Pancreas (tissue), 10 donors: ENCODE measurements around the gene MAD1L1. TPM values are rescaled to one million over a fixed set of nuclear protein-coding genes. Genes with fewer than 3 reads are reported as not detected.

Experiments used
- ATAC-seq, 4 donors: fragments of 200-7000 bp; cut with Tn5 transposase; one replicate each; pipeline versions ENCODE4 v1.8.0 to v1.9.1; 2020; ENCODE audit warnings: mild to moderate bottlenecking in 4 of 4, moderate library complexity in 4 of 4
- DNase-seq, 6 donors: peaks; one replicate each; pipeline ENCODE4 v3.0.0-alpha.2; 2020
- FAIRE-seq: peaks from 2 replicates; lab custom pipeline; 2012; peaks lifted over from hg19 to GRCh38; lab: Jason Lieb, UNC
- H3K27ac ChIP-seq, 4 donors: fragments of 200-600 bp; sonication (generic); 1 replicate in 3 of 4; 2 replicates in 1 of 4; pipeline versions ENCODE4 v1.5.0 to v1.8.0; 2020
- H3K27me3 ChIP-seq, 4 donors: fragments of 200-600 bp; one replicate each; pipeline ENCODE4 v1.8.0; 2021
- H3K36me3 ChIP-seq, 3 donors: fragments of 200-600 bp; sonication (generic) in 1 of 3; one replicate each; pipeline versions ENCODE4 v1.5.0 to v1.8.0; 2020 to 2021
- H3K4me1 ChIP-seq, 3 donors: fragments of 200-600 bp; one replicate each; pipeline ENCODE4 v1.8.0; 2021
- H3K4me3 ChIP-seq, 4 donors: fragments of 200-600 bp; sonication (generic) in 2 of 4; one replicate each; pipeline versions ENCODE4 v1.5.0 to v1.8.0; 2020 to 2021
- H3K9me3 ChIP-seq, 4 donors: fragments of 200-600 bp; one replicate each; pipeline ENCODE4 v1.8.0; 2021
- CTCF ChIP-seq, 4 donors: fragments of 200-600 bp; sonication (generic) in 3 of 4; IDR thresholded peaks; one replicate each; pipeline versions ENCODE4 v1.5.0 to v1.8.0; 2021; ENCODE audit warnings: antibody characterized with exemption in 4 of 4
- WGBS, 2 donors: extraction: QIAGEN DNeasy Blood & Tissue Kit; methylation state at CpG; one replicate each; pipeline ENCODE4 v1.1.7; 2013; 5-methylcytosine and 5-hydroxymethylcytosine counted together
- intact Hi-C, 3 donors: fragments of 100-400 bp; cut with DNase I; formaldehyde crosslinking; loops; one replicate each; pipeline versions ENCODE4 v1.11.1 to v1.14.2; 2022
- polyA plus RNA-seq, 2 donors: library from polyadenylated mRNA; stranded (reverse); fragments of 200-250 nt; gene quantifications; one replicate each; pipeline ENCODE4 v1.2.3, GENCODE V29; 2013
- total RNA-seq, 6 donors: library from RNA; stranded (reverse); fragmentation: NEBNext Ultra II Directional in 4 of 6; extraction: Animal tissue kit (Norgen Biotek cat#: 25700) in 4 of 6; gene quantifications; one replicate each; pipeline versions ENCODE4 v1.2.1 to v1.2.4, GENCODE V29; 2021 to 2023
- donor health status: healthy with polysubstance abuse.
- donor health status: DM: no; HTN: no; CAD: no; lungs with moderate emphysema.
- donor health status: DM: no; HTN: no; CAD: no.
- donor health status: control.
- donor health status: control.
- donor health status: Bipolar disorder and iron deficiency.
- donor health status: DM: yes; HTN: yes; CAD: no.
- donor health status: DM: no; HTN: no; CAD: no.
- donor health status: DM: no; HTN: no; CAD: no.
- donor health status: DM: yes; HTN: yes; CAD: no.

The MAD1L1 gene
- total and polyA plus RNA-seq, 8 donors, result 9.8 to 28.2 (median 11.9) TPM

GRCh38 chr7:2154121-2154520 lies 78.6 kb downstream of the MAD1L1 start:
- no peak overlapping the region for H3K27ac ChIP-seq
- ATAC-seq (no peak), DNase-seq (no peak), FAIRE-seq (no peak)
- no peaks in the 10 kb centered on the region for H3K9me3 ChIP-seq
- WGBS, 2 donors, result 85 to 90% methylated on average over 6 of the region's 6 CpGs
- H3K4me3 ChIP-seq, result no peak overlapping the region
- no peaks in the 10 kb centered on the region for H3K27me3 ChIP-seq
- H3K4me1 ChIP-seq, result no peaks in the 10 kb centered on the region
- no peak for TF ChIP-seq CTCF (IDR thresholded peaks at IDR 0.05)
- intact Hi-C loops, result no loop called here
- H3K36me3 ChIP-seq, result no peaks in the 10 kb centered on the region

- ATAC-seq, result no peak
- DNase-seq, result no peak
- Histone ChIP-seq H3K27ac (no peak overlapping the region), H3K36me3 (no peaks in the 10 kb centered on the region), H3K4me3 (no peak overlapping the region), H3K27me3 (no peaks in the 10 kb centered on the region), H3K4me1 (no peaks in the 10 kb centered on the region), H3K9me3 (no peaks in the 10 kb centered on the region)
- FAIRE-seq, result no peak
- intact Hi-C loops, result no loop called here
- no peak for TF ChIP-seq CTCF (IDR thresholded peaks at IDR 0.05)
- WGBS, 2 donors, result 82 to 97% methylated on average over 9 of the region's 9 CpGs
Observed at GRCh38 chr7:2152646-2153045, 80.1 kb downstream of the MAD1L1 start.

- Histone ChIP-seq H3K4me3 (no peak overlapping the region), H3K36me3 (no peaks in the 10 kb centered on the region), H3K4me1 (no peaks in the 10 kb centered on the region), H3K27ac (no peak overlapping the region), H3K9me3 (no peaks in the 10 kb centered on the region), H3K27me3 (no peaks in the 10 kb centered on the region)
- intact Hi-C loops, result no loop called here
- FAIRE-seq (no peak), DNase-seq (peak in 2 of 6 donors; percentile 7 to 33), ATAC-seq (no peak)
- TF ChIP-seq CTCF (IDR thresholded peaks at IDR 0.05), result no peak
- 92 to 93% methylated on average over 23 to 24 of the region's 24 CpGs for WGBS, 2 donors
Observed at GRCh38 chr7:2151801-2152612, 80.7 kb downstream of the MAD1L1 start.

GRCh38 chr7:2151237-2151636 lies 81.5 kb downstream of the MAD1L1 start:
- Histone ChIP-seq H3K9me3 (no peaks in the 10 kb centered on the region), H3K27me3 (no peaks in the 10 kb centered on the region), H3K27ac (no peak overlapping the region), H3K4me1 (no peaks in the 10 kb centered on the region), H3K4me3 (no peak overlapping the region), H3K36me3 (peaks cover 0 to 3% (median 0%) of the 10 kb centered on the region in 3 donors)
- intact Hi-C loops, result no loop called here
- no peak for TF ChIP-seq CTCF (IDR thresholded peaks at IDR 0.05)
- 82 to 88% methylated on average over 8 of the region's 8 CpGs for WGBS, 2 donors
- FAIRE-seq (no peak), ATAC-seq (no peak), DNase-seq (no peak)

- Histone ChIP-seq H3K36me3 (peaks cover 0 to 3% (median 0%) of the 10 kb centered on the region in 3 donors), H3K4me1 (no peaks in the 10 kb centered on the region), H3K27me3 (no peaks in the 10 kb centered on the region), H3K27ac (no peak overlapping the region), H3K9me3 (no peaks in the 10 kb centered on the region), H3K4me3 (no peak overlapping the region)
- no peak for TF ChIP-seq CTCF (IDR thresholded peaks at IDR 0.05)
- intact Hi-C loops, result no loop called here
- FAIRE-seq (no peak), ATAC-seq (peak in 1 of 4 donors; percentile 26), DNase-seq (no peak)
- WGBS, 2 donors, result 94 to 98% methylated on average over 10 of the region's 10 CpGs
Observed at GRCh38 chr7:2150445-2150815, 82.3 kb downstream of the MAD1L1 start.
